NK-92 (cell line): ENCODE measurements around the gene AOAH.

Experiments
- DNase-seq: peaks from one replicate; lab custom pipeline; 2025; ENCODE audit not compliant: unreplicated experiment; lab: John Stamatoyannopoulos, UW

AOAH gene

GRCh38 chr7:36602934-36603887 lies 121.1 kb downstream of the AOAH start:
- DNase-seq: no peak

- no peak for DNase-seq
These were observed 121.8 kb downstream of the AOAH start for GRCh38 chr7:36602511-36602910.

GRCh38 chr7:36601601-36602000 lies 122.7 kb downstream of the AOAH start:
- no peak for DNase-seq

- DNase-seq: no peak
These were observed 123.3 kb downstream of the AOAH start for GRCh38 chr7:36600869-36601530.

GRCh38 chr7:36600314-36600682 lies 124.0 kb downstream of the AOAH start:
- DNase-seq: no peak

GRCh38 chr7:36599645-36600313 lies 124.5 kb downstream of the AOAH start:
- DNase-seq: no peak

GRCh38 chr7:36598054-36598674 lies 126.1 kb downstream of the AOAH start:
- no peak for DNase-seq

GRCh38 chr7:36597090-36597773 lies 127.1 kb downstream of the AOAH start:
- DNase-seq: no peak

GRCh38 chr7:36594445-36594844 lies 129.8 kb downstream of the AOAH start:
- DNase-seq: no peak

GRCh38 chr7:36591636-36592035 lies 132.7 kb downstream of the AOAH start:
- DNase-seq: no peak

- no peak for DNase-seq
These were observed 134.9 kb downstream of the AOAH start for GRCh38 chr7:36589391-36589790.

GRCh38 chr7:36583318-36583717 lies 141.0 kb downstream of the AOAH start:
- no peak for DNase-seq

- no peak for DNase-seq
These were observed 148.5 kb downstream of the AOAH start for GRCh38 chr7:36575832-36576231.

- DNase-seq: no peak
These were observed 151.2 kb downstream of the AOAH start for GRCh38 chr7:36573066-36573465.

- DNase-seq: no peak
These were observed 153.1 kb downstream of the AOAH start for GRCh38 chr7:36571190-36571560.

GRCh38 chr7:36570528-36571189 lies 153.6 kb downstream of the AOAH start:
- no peak for DNase-seq

GRCh38 chr7:36568452-36568849 lies 155.8 kb downstream of the AOAH start:
- no peak for DNase-seq

- DNase-seq: no peak
These were observed 156.4 kb downstream of the AOAH start for GRCh38 chr7:36567699-36568451.

GRCh38 chr7:36565792-36566356 lies 158.4 kb downstream of the AOAH start:
- DNase-seq: no peak
